GM23248 (cell line): Measurements from ENCODE around the gene LDLRAD4. TPM values are rescaled to one million over a fixed set of nuclear protein-coding genes. Genes with fewer than 3 reads are reported as not detected.

Experiments
- DNase-seq: peaks from one replicate; pipeline ENCODE4 v3.0.0-alpha.2; 2015
- H2AFZ ChIP-seq: fragments of 200-600 bp; sonication (generic); 2 replicates; pipeline ENCODE4 v1.6.1; 2016; ENCODE audit warnings: antibody characterized with exemption
- H3F3A ChIP-seq: fragments of 200-600 bp; sonication (generic); 2 replicates; pipeline ENCODE4 v1.6.1; 2016; ENCODE audit warnings: mild to moderate bottlenecking, antibody characterized with exemption, mixed run types; ENCODE audit not compliant: insufficient read depth
- H3K27ac ChIP-seq: fragments of 200-600 bp; sonication (generic); 2 replicates; pipeline ENCODE4 v1.5.1; 2016; ENCODE audit warnings: mild to moderate bottlenecking
- H3K27me3 ChIP-seq: fragments of 200-600 bp; sonication (generic); replicated peaks from 2 replicates; pipeline ENCODE4 v1.6.1; 2016; ENCODE audit warnings: mild to moderate bottlenecking; ENCODE audit not compliant: insufficient read depth
- H3K36me3 ChIP-seq: fragments of 200-600 bp; sonication (generic); 2 replicates; pipeline ENCODE4 v1.6.1; 2016; ENCODE audit warnings: low read depth, mild to moderate bottlenecking
- H3K4me1 ChIP-seq: fragments of 200-600 bp; sonication (generic); 2 replicates; pipeline ENCODE4 v1.6.1; 2016; ENCODE audit warnings: mild to moderate bottlenecking; ENCODE audit not compliant: insufficient read depth
- H3K4me2 ChIP-seq: fragments of 200-600 bp; sonication (generic); one replicate; pipeline ENCODE4 v1.6.1; 2016; ENCODE audit warnings: mild to moderate bottlenecking; ENCODE audit not compliant: unreplicated experiment
- H3K4me3 ChIP-seq: fragments of 200-600 bp; sonication (generic); 2 replicates; pipeline ENCODE4 v1.5.1; 2016; ENCODE audit warnings: mild to moderate bottlenecking
- H3K79me2 ChIP-seq: fragments of 200-600 bp; sonication (generic); 2 replicates; pipeline ENCODE4 v1.6.1; 2016; ENCODE audit warnings: mild to moderate bottlenecking; ENCODE audit not compliant: insufficient read depth
- H3K9ac ChIP-seq: fragments of 200-600 bp; sonication (generic); 2 replicates; pipeline ENCODE4 v1.6.1; 2016; ENCODE audit warnings: mild to moderate bottlenecking
- H3K9me2 ChIP-seq: fragments of 200-600 bp; sonication (generic); 2 replicates; pipeline ENCODE4 v1.6.1; 2016; ENCODE audit warnings: mixed run types, mild to moderate bottlenecking, moderate library complexity; ENCODE audit not compliant: insufficient read depth
- H3K9me3 ChIP-seq: fragments of 200-600 bp; sonication (generic); one replicate; pipeline ENCODE4 v1.6.1; 2017; ENCODE audit warnings: low read depth
- H4K20me1 ChIP-seq: fragments of 200-600 bp; sonication (generic); 2 replicates; pipeline ENCODE4 v1.6.0; 2016; ENCODE audit not compliant: insufficient read depth
- EZH2 ChIP-seq: fragments of 200-600 bp; sonication (generic); IDR thresholded peaks from 2 replicates; pipeline ENCODE4 v1.6.1; 2018; ENCODE audit warnings: antibody characterized with exemption, mild to moderate bottlenecking; ENCODE audit not compliant: insufficient read depth, poor library complexity, severe bottlenecking
- EZH2phosphoT487 ChIP-seq: fragments of 200-600 bp; sonication (generic); IDR thresholded peaks from 2 replicates; pipeline ENCODE4 v1.6.1; 2018; ENCODE audit warnings: antibody characterized with exemption, moderate library complexity, mild to moderate bottlenecking, low read depth; ENCODE audit not compliant: insufficient read depth
- WGBS, 2 experiments: methylation state at CpG; one replicate each; pipeline ENCODE4 v1.1.6; 2015 to 2017; ENCODE audit warnings: low lambda C conversion rate in 2 of 2, low coverage in 1 of 2; ENCODE audit errors: missing lambda C conversion rate in 2 of 2; 5-methylcytosine and 5-hydroxymethylcytosine counted together
- in situ Hi-C: fragments of 300-500 bp; cut with MboI; formaldehyde crosslinking; loops from 2 replicates; pipeline ENCODE4 v1.15.0; 2020
- polyA plus RNA-seq: library from polyadenylated mRNA; unstranded; fragments of >200 nt; fragmentation: Nextera tagmentation; extraction: Ambion mirVana; gene quantifications from 2 replicates; pipeline ENCODE4 v1.2.1, GENCODE V29; 2016
- total RNA-seq: library from RNA; depleted of rRNA; stranded (reverse); fragments of >200 nt; shearing (Covaris generic); gene quantifications from 2 replicates; pipeline ENCODE4 v1.2.3, GENCODE V29; 2014

Gene LDLRAD4
- total and polyA plus RNA-seq, 2 experiments from 2014 or later, result not detected

- Histone ChIP-seq H2AFZ (peak overlapping the region; percentile 74), H3K36me3 (no peaks in the 10 kb centered on the region), H3K27me3 (peaks cover 7% of the 10 kb centered on the region), H3K4me1 (peaks cover 4% of the 10 kb centered on the region), H4K20me1 (no peaks in the 10 kb centered on the region), H3K4me2 (peak overlapping the region; percentile 45), H3K9ac (peak overlapping the region; percentile 68; the same call in 1 of the 2 replicates), H3K27ac (no peak overlapping the region), H3F3A (no peaks in the 10 kb centered on the region), H3K79me2 (no peaks in the 10 kb centered on the region), H3K9me2 (no peaks in the 10 kb centered on the region), H3K4me3 (peak overlapping the region; percentile 58), H3K9me3 (no peaks in the 10 kb centered on the region)
- TF ChIP-seq EZH2phosphoT487, result no peak
- TF ChIP-seq EZH2, result no peak
- in situ Hi-C loops, result no loop called here
- 70 to 71% methylated on average over 5 of the region's 5 CpGs for WGBS, 2 experiments
- DNase-seq, result no peak
Observed at GRCh38 chr18:13499803-13500202, 281.2 kb downstream of the LDLRAD4 start.

- TF ChIP-seq EZH2phosphoT487 (no peak), EZH2 (no peak)
- peak; percentile 88 for DNase-seq
- Histone ChIP-seq H3K4me3 (peak overlapping the region; percentile 58), H3K9me2 (no peaks in the 10 kb centered on the region), H3K9me3 (no peaks in the 10 kb centered on the region), H4K20me1 (no peaks in the 10 kb centered on the region), H3K27ac (peak overlapping the region; percentile 7; the same call in 1 of the 2 replicates), H3K4me2 (peak overlapping the region; percentile 45), H3K4me1 (peaks cover 4% of the 10 kb centered on the region), H3K9ac (peak overlapping the region; percentile 68), H3K27me3 (peaks cover 6% of the 10 kb centered on the region), H3K36me3 (no peaks in the 10 kb centered on the region), H3F3A (no peaks in the 10 kb centered on the region), H3K79me2 (no peaks in the 10 kb centered on the region), H2AFZ (peak overlapping the region; percentile 74)
- in situ Hi-C loops, result no loop called here
- WGBS, 2 experiments, result 1 to 2% methylated on average over 23 of the region's 23 CpGs
Observed at GRCh38 chr18:13500227-13500865, 281.8 kb downstream of the LDLRAD4 start.

DNA sequence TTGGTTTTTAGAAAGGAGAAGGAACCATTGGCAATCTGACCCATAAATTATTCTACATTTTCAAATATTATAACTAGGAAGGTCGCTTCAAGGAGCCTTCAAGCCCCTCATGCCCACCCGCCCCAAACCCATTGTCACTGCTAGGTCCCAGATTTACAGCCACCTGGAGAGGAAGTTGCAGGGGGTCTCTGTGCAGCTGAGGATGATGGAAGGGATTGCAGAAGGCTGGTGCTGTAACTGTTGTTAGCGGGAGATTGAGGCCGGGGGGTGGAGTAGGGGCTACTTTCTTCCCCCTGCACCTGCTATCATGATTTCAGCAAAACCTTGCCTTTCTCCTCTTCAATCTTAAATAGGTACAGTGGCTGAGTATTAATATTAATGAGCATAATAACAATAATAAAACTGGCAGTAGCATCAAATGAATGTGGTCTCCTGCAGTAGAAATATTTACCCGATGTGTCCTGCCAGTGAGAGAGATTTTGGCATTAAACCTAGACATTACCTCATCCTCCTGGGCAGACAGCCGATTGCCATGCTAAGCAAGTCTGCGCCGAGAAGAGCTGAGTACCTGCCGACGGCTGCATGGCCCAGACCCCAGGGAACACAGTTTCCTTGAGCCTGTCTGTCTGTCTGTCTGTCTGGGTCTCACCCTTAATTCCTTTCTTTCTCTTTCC lies 282.4 kb downstream of the LDLRAD4 start:
- no peak for TF ChIP-seq EZH2phosphoT487
- TF ChIP-seq EZH2, result no peak
- Histone ChIP-seq H2AFZ (no peak overlapping the region), H3K79me2 (no peaks in the 10 kb centered on the region), H3K27me3 (peaks cover 6% of the 10 kb centered on the region), H3K4me2 (peak overlapping the region; percentile 45), H3K36me3 (no peaks in the 10 kb centered on the region), H4K20me1 (no peaks in the 10 kb centered on the region), H3K9me2 (no peaks in the 10 kb centered on the region), H3K4me1 (peaks cover 4% of the 10 kb centered on the region), H3K27ac (peak overlapping the region; percentile 7; the same call in 1 of the 2 replicates), H3K4me3 (peak overlapping the region; percentile 58; the same call in 1 of the 2 replicates), H3K9ac (peak overlapping the region; percentile 34; the same call in 1 of the 2 replicates), H3F3A (no peaks in the 10 kb centered on the region), H3K9me3 (no peaks in the 10 kb centered on the region)
- in situ Hi-C loops, result no loop called here
- 11 to 14% methylated on average over 10 of the region's 10 CpGs for WGBS, 2 experiments
- DNase-seq, result peak; percentile 76

DNA sequence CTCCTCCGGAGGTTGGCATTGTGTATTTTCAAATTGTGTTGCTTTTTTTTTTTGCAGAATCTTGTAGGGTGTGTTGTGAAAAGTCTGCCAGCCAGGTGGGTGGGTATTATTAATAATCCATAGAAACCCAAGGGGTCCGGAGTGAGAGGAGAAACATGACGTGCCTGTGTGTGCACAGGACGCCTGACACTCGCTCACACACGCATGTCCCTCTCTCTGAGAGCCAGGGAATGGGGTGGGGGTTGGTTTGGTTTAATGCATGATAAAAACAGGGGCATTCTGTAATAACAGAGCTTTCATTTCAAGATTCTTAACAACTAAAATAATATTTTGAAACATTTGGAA lies 283.0 kb downstream of the LDLRAD4 start:
- Histone ChIP-seq H3K9me2 (no peaks in the 10 kb centered on the region), H2AFZ (no peak overlapping the region), H3K27ac (no peak overlapping the region), H3K36me3 (no peaks in the 10 kb centered on the region), H3K9me3 (no peaks in the 10 kb centered on the region), H3K9ac (no peak overlapping the region), H3K27me3 (peaks cover 6% of the 10 kb centered on the region), H3K79me2 (no peaks in the 10 kb centered on the region), H3F3A (no peaks in the 10 kb centered on the region), H3K4me1 (peaks cover 4% of the 10 kb centered on the region), H3K4me2 (no peak overlapping the region), H3K4me3 (no peak overlapping the region), H4K20me1 (no peaks in the 10 kb centered on the region)
- in situ Hi-C loops, result no loop called here
- TF ChIP-seq EZH2phosphoT487, result no peak
- TF ChIP-seq EZH2, result no peak
- no peak for DNase-seq
- WGBS, 2 experiments, result 12 to 21% methylated on average over 6 of the region's 6 CpGs
